IMR-90 (cell line): ENCODE results near the gene GABRA4.

Source experiments
- CEBPB ChIP-seq: IDR thresholded peaks from 2 replicates; pipeline ENCODE4 v1.6.1; 2012; ENCODE audit warnings: low read depth, low read length, improper control_type of control experiment
- FOS ChIP-seq: fragments of 150-350 bp; IDR thresholded peaks from 2 replicates; pipeline ENCODE4 v1.6.1; 2016; ENCODE audit warnings: low read depth, low read length
- MAFK ChIP-seq: IDR thresholded peaks from 2 replicates; pipeline ENCODE4 v1.6.1; 2012; ENCODE audit warnings: low read depth, low read length, improper control_type of control experiment
- NFE2L2 ChIP-seq: fragments of 150-350 bp; IDR thresholded peaks from 2 replicates; pipeline ENCODE4 v1.6.1; 2016; ENCODE audit warnings: low read depth, mild to moderate bottlenecking, low read length
- POLR2A ChIP-seq: IDR thresholded peaks from 2 replicates; pipeline ENCODE4 v1.6.1; 2012; ENCODE audit warnings: mild to moderate bottlenecking, low read depth, low read length
- RCOR1 ChIP-seq: IDR thresholded peaks from 2 replicates; pipeline ENCODE4 v1.6.1; 2012; ENCODE audit warnings: mild to moderate bottlenecking, low read length, improper control_type of control experiment; ENCODE audit not compliant: insufficient replicate concordance
- TF ChIP-seq, protein P1 (sequence below): fragments of 150-350 bp; IDR thresholded peaks from 2 replicates; pipeline ENCODE4 v1.6.1; 2017; ENCODE audit warnings: mild to moderate bottlenecking, antibody characterized with exemption, low read length, low read depth
- TF ChIP-seq, protein P2 (sequence below): conservative IDR thresholded peaks from 2 replicates; pipeline ENCODE4 v1.5.1; 2012; ENCODE audit warnings: mild to moderate bottlenecking, low read depth, low read length, improper control_type of control experiment

DNA sequence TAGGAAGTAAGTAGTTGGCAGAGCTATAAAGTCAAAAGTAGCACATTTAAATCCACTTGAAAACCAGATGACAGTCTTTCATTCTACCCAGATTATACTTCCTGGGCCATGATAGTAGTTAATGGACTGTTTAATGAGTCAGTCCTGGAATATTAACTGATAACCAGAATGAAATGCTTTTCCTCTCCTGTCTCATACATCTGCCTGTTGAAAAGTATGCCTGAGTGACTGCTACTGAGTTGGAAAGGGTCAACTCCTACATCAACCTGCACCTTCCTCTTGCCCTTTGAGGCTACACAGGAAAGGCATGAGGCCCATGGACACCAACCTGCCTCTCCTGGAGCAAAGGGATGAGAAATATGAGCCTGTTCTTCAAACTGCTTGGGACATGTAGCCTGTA is 48.3 kb downstream of the GABRA4 start:
- TF ChIP-seq, protein P1, sequence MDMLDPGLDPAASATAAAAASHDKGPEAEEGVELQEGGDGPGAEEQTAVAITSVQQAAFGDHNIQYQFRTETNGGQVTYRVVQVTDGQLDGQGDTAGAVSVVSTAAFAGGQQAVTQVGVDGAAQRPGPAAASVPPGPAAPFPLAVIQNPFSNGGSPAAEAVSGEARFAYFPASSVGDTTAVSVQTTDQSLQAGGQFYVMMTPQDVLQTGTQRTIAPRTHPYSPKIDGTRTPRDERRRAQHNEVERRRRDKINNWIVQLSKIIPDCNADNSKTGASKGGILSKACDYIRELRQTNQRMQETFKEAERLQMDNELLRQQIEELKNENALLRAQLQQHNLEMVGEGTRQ, result no peak
- TF ChIP-seq FOS (no peak), MAFK (no peak), NFE2L2 (no peak), CEBPB (no peak), POLR2A (no peak), RCOR1 (no peak)
- TF ChIP-seq, protein P2, sequence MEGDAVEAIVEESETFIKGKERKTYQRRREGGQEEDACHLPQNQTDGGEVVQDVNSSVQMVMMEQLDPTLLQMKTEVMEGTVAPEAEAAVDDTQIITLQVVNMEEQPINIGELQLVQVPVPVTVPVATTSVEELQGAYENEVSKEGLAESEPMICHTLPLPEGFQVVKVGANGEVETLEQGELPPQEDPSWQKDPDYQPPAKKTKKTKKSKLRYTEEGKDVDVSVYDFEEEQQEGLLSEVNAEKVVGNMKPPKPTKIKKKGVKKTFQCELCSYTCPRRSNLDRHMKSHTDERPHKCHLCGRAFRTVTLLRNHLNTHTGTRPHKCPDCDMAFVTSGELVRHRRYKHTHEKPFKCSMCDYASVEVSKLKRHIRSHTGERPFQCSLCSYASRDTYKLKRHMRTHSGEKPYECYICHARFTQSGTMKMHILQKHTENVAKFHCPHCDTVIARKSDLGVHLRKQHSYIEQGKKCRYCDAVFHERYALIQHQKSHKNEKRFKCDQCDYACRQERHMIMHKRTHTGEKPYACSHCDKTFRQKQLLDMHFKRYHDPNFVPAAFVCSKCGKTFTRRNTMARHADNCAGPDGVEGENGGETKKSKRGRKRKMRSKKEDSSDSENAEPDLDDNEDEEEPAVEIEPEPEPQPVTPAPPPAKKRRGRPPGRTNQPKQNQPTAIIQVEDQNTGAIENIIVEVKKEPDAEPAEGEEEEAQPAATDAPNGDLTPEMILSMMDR, result no peak
